PC-9 (cell line): ENCODE results near the gene PORCN. TPM values are rescaled to one million over a fixed set of nuclear protein-coding genes. Genes with fewer than 3 reads are reported as not detected.

ENCODE experiments used
- BruUV-seq: library from RNA; stranded (reverse); fragments of 400-500 nt; replicated peaks from 2 replicates; lab custom pipeline; 2021; lab: Mats Ljungman, UMichigan
- CTCF ChIA-PET: fragments of 300-600 bp; sonication (Branson Sonifier 250); formaldehyde crosslinking; loops from one replicate; lab custom pipeline; 2022; ENCODE audit warnings: antibody characterized with exemption; lab: Charles Lee
- POLR2A ChIA-PET: fragments of 300-600 bp; sonication (Branson Sonifier 250); formaldehyde crosslinking; loops from one replicate; lab custom pipeline; 2022; ENCODE audit warnings: antibody characterized with exemption; ENCODE audit not compliant: unreplicated experiment; lab: Charles Lee
- DNase-seq, 2 experiments: peaks; one replicate each; pipeline versions ENCODE4 v3.0.0 to v3.0.0-alpha.2; 2015 to 2022; ENCODE audit warnings: mixed read lengths in 1 of 2
- H2AFZ ChIP-seq: fragments of 200-600 bp; sonication (generic); 2 replicates; pipeline ENCODE4 v1.8.1; 2017; ENCODE audit warnings: antibody characterized with exemption
- H3F3A ChIP-seq: fragments of 200-600 bp; sonication (generic); 2 replicates; pipeline ENCODE4 v1.8.1; 2017; ENCODE audit warnings: antibody characterized with exemption, mild to moderate bottlenecking, low read depth; ENCODE audit not compliant: insufficient read depth
- H3K27ac ChIP-seq: fragments of 200-600 bp; sonication (generic); 2 replicates; pipeline ENCODE4 v1.6.1; 2016; ENCODE audit warnings: mixed run types
- H3K27me3 ChIP-seq: fragments of 200-600 bp; sonication (generic); 2 replicates; pipeline ENCODE4 v1.6.1; 2016; ENCODE audit warnings: low read depth, mixed run types; ENCODE audit not compliant: insufficient read depth
- H3K36me3 ChIP-seq: fragments of 200-600 bp; sonication (generic); 2 replicates; pipeline ENCODE4 v1.6.1; 2016; ENCODE audit warnings: low read depth, mixed run types
- H3K4me1 ChIP-seq: fragments of 200-600 bp; sonication (generic); replicated peaks from 2 replicates; pipeline ENCODE4 v1.6.1; 2016; ENCODE audit warnings: mixed run types; ENCODE audit not compliant: insufficient read depth
- H3K4me2 ChIP-seq: fragments of 200-600 bp; sonication (generic); 2 replicates; pipeline ENCODE4 v1.6.1; 2017; ENCODE audit warnings: mixed run types
- H3K4me3 ChIP-seq: fragments of 200-600 bp; sonication (generic); 2 replicates; pipeline ENCODE4 v1.6.1; 2016; ENCODE audit warnings: mixed run types
- H3K79me2 ChIP-seq: fragments of 200-600 bp; sonication (generic); 2 replicates; pipeline ENCODE4 v1.6.1; 2017; ENCODE audit warnings: low read depth, mixed run types
- H3K9me2 ChIP-seq: fragments of 200-600 bp; sonication (generic); 2 replicates; pipeline ENCODE4 v1.8.1; 2017; ENCODE audit warnings: mild to moderate bottlenecking; ENCODE audit not compliant: insufficient read depth
- H3K9me3 ChIP-seq: fragments of 200-600 bp; sonication (generic); 2 replicates; pipeline ENCODE4 v1.8.1; 2016; ENCODE audit warnings: low read depth; ENCODE audit not compliant: insufficient read depth
- H4K20me1 ChIP-seq: fragments of 200-600 bp; sonication (generic); 2 replicates; pipeline ENCODE4 v1.8.1; 2017; ENCODE audit not compliant: insufficient read depth
- EZH2 ChIP-seq: fragments of 200-600 bp; sonication (generic); IDR thresholded peaks from 2 replicates; pipeline ENCODE4 v1.8.0; 2017; ENCODE audit warnings: antibody characterized with exemption, low read depth
- intact Hi-C: fragments of 100-400 bp; cut with micrococcal nuclease; formaldehyde crosslinking; loops from one replicate; pipeline ENCODE4 v1.10.0; 2022; ENCODE audit not compliant: unreplicated experiment
- total RNA-seq: library from RNA; stranded (reverse); gene quantifications from 2 replicates; pipeline ENCODE4 v1.2.3, GENCODE V29; 2021
- TF ChIP-seq, protein P1 (sequence below): fragments of 200-600 bp; sonication (generic); conservative IDR thresholded peaks from 2 replicates; pipeline ENCODE4 v1.6.1; 2017; ENCODE audit warnings: mixed run types, antibody characterized with exemption, mild to moderate bottlenecking, moderate library complexity

PORCN gene
- total RNA-seq, 1 experiment from 2014 or later: 11.9 TPM

GRCh38 chrX:48538641-48539344, 30.0 kb downstream of the PORCN start:
- TF ChIP-seq EZH2: no peak
- TF ChIP-seq, protein P1, sequence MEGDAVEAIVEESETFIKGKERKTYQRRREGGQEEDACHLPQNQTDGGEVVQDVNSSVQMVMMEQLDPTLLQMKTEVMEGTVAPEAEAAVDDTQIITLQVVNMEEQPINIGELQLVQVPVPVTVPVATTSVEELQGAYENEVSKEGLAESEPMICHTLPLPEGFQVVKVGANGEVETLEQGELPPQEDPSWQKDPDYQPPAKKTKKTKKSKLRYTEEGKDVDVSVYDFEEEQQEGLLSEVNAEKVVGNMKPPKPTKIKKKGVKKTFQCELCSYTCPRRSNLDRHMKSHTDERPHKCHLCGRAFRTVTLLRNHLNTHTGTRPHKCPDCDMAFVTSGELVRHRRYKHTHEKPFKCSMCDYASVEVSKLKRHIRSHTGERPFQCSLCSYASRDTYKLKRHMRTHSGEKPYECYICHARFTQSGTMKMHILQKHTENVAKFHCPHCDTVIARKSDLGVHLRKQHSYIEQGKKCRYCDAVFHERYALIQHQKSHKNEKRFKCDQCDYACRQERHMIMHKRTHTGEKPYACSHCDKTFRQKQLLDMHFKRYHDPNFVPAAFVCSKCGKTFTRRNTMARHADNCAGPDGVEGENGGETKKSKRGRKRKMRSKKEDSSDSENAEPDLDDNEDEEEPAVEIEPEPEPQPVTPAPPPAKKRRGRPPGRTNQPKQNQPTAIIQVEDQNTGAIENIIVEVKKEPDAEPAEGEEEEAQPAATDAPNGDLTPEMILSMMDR: no peak
- no peaks in the 10 kb centered on the region for H3K9me3 ChIP-seq
- H3F3A ChIP-seq: no peaks in the 10 kb centered on the region
- no peak overlapping the region; the same call in 1 of the 2 replicates for H3K4me3 ChIP-seq
- H3K27ac ChIP-seq: 0 out of 2 replicates have a peak overlapping the region, but pooled peaks have one; percentile 26
- BruUV-seq: no TSS peak
- intact Hi-C loops: loop anchor here (1.0 kb wide), 1 partner anchor 51 kb away; no protein-coding TSS in a partner anchor
- no peaks in the 10 kb centered on the region for H3K9me2 ChIP-seq
- DNase-seq: no peak
- H3K27me3 ChIP-seq: no peaks in the 10 kb centered on the region
- H3K4me1 ChIP-seq: no peaks in the 10 kb centered on the region
- no peak overlapping the region for H3K4me2 ChIP-seq
- POLR2A ChIA-PET: interaction anchor here (0.6 to 1.2 kb wide), 3 partner anchors 48 to 1340 kb away, joined by 4 to 14 read pairs (median 5); partner anchors contain the start of gene HDAC6
- no peaks in the 10 kb centered on the region for H3K36me3 ChIP-seq
- CTCF ChIA-PET: no interaction called here
- no peaks in the 10 kb centered on the region for H4K20me1 ChIP-seq
- no peak overlapping the region for H2AFZ ChIP-seq
- H3K79me2 ChIP-seq: 0 out of 2 replicates have a peak, but pooled peaks cover 7% of the 10 kb centered on the region

- H3K4me1 ChIP-seq: no peaks in the 10 kb centered on the region
- CTCF ChIA-PET: interaction anchor here (0.7 kb wide), 1 partner anchor 36 kb away, joined by 3 read pairs; no protein-coding TSS in a partner anchor
- peak within 1 kb of the TSS; percentile 74 for H2AFZ ChIP-seq
- peak within 1 kb of the TSS; percentile 71 for H3K4me2 ChIP-seq
- no peaks in the 10 kb centered on the region for H3F3A ChIP-seq
- POLR2A ChIA-PET: interaction anchor here (0.6 to 1.2 kb wide), 3 partner anchors 49 to 1339 kb away, joined by 4 to 14 read pairs (median 5); partner anchors contain the start of gene HDAC6
- 0 out of 2 replicates have a peak within 1 kb of the TSS, but pooled peaks have one; percentile 26 for H3K27ac ChIP-seq
- H3K9me2 ChIP-seq: no peaks in the 10 kb centered on the region
- TF ChIP-seq EZH2: no peak
- TF ChIP-seq, protein P1: peak; percentile 40; the same call in 1 of the 2 replicates
- H3K9me3 ChIP-seq: no peaks in the 10 kb centered on the region
- H3K4me3 ChIP-seq: peak within 1 kb of the TSS; percentile 54; the same call in 1 of the 2 replicates
- H3K79me2 ChIP-seq: 0 out of 2 replicates have a peak, but pooled peaks cover 7% of the 10 kb centered on the region
- intact Hi-C loops: loop anchor here (1.0 kb wide), 1 partner anchor 52 kb away; no protein-coding TSS in a partner anchor
- H3K36me3 ChIP-seq: no peaks in the 10 kb centered on the region
- no peaks in the 10 kb centered on the region for H4K20me1 ChIP-seq
- DNase-seq: peak; percentile 81 to 90
- BruUV-seq: no TSS peak
- no peaks in the 10 kb centered on the region for H3K27me3 ChIP-seq
Measured at GRCh38 chrX:48539345-48540027, 30.7 kb downstream of the PORCN start, which contains the start of gene TBC1D25. TSS of gene TBC1D25 (plus strand) at chrX:48539714. CDS start at chrX:48539798, 84 bp downstream.

DNA sequence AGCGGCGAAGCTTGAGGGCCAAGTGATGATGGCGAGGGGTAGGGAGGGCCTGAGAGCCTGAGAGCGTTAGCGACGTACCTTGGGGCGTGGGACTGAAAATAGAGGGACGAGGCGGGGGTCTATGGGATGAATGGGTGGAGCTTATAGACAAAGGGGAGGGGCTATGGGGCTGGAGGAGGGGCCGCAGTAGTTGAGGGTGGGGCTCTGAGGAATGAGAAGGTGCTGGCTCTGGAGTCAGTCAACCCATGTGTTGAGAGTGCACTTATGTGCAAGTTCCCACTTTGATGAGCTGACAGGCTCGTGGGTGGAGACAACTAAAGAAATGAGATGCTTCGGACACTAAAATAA, 31.2 kb downstream of the PORCN start:
- H3K36me3 ChIP-seq: no peaks in the 10 kb centered on the region
- no peak overlapping the region for H3K27ac ChIP-seq
- H3K27me3 ChIP-seq: no peaks in the 10 kb centered on the region
- peak overlapping the region; percentile 71 for H3K4me2 ChIP-seq
- DNase-seq: no peak
- H3K9me2 ChIP-seq: no peaks in the 10 kb centered on the region
- ChIA-PET POLR2A (interaction anchor here (1.2 kb wide), 1 partner anchor 49 kb away, joined by 4 read pairs; no protein-coding TSS in a partner anchor), CTCF (interaction anchor here (0.7 kb wide), 1 partner anchor 35 kb away, joined by 3 read pairs; no protein-coding TSS in a partner anchor)
- intact Hi-C loops: no loop called here
- H3K9me3 ChIP-seq: no peaks in the 10 kb centered on the region
- H3K4me3 ChIP-seq: peak overlapping the region; percentile 54; the same call in 1 of the 2 replicates
- no peaks in the 10 kb centered on the region for H3K4me1 ChIP-seq
- no peaks in the 10 kb centered on the region for H3F3A ChIP-seq
- 0 out of 2 replicates have a peak, but pooled peaks cover 7% of the 10 kb centered on the region for H3K79me2 ChIP-seq
- no TSS peak for BruUV-seq
- peak overlapping the region; percentile 74 for H2AFZ ChIP-seq
- TF ChIP-seq EZH2: no peak
- TF ChIP-seq, protein P1: no peak; the same call in 1 of the 2 replicates
- no peaks in the 10 kb centered on the region for H4K20me1 ChIP-seq
